WTC11 (cell line): ENCODE results near the gene CRKL. TPM values are rescaled to one million over a fixed set of nuclear protein-coding genes. Genes with fewer than 3 reads are reported as not detected.
A peak's percentile ranks its signal among the peaks of the same experiment; 100 is the strongest.
"Not testable (repeated sequence)": the region's sequence is repeated elsewhere in the genome, so short reads cannot be mapped to it uniquely, and the experiment has no call there.

ENCODE experiments used
- ATAC-seq: fragments of 200-7000 bp; cut with Tn5 transposase; 2 replicates; pipeline ENCODE4 v1.10.0; 2021; ENCODE audit warnings: mild to moderate bottlenecking, moderate library complexity
- CTCF ChIA-PET: fragments of 300-600 bp; sonication (Branson Sonifier 250); formaldehyde crosslinking; loops from one replicate; lab custom pipeline; 2021; ENCODE audit warnings: antibody characterized with exemption; lab: Charles Lee
- POLR2A ChIA-PET: fragments of 350-600 bp; sonication (Branson Sonifier 250); formaldehyde crosslinking; loops from one replicate; lab custom pipeline; 2021; ENCODE audit warnings: antibody characterized with exemption; lab: Charles Lee
- DNase-seq: peaks from one replicate; pipeline ENCODE4 v3.0.0; 2021; ENCODE audit warnings: low spot score
- H3K27ac Mint-ChIP-seq: 2 replicates; pipeline ENCODE4 v1.8.0; 2021; ENCODE audit warnings: mixed read lengths
- H3K27me3 Mint-ChIP-seq: 2 replicates; pipeline ENCODE4 v1.8.0; 2021; ENCODE audit warnings: low read depth, mild to moderate bottlenecking, moderate library complexity, mixed read lengths
- H3K36me3 Mint-ChIP-seq: 2 replicates; pipeline ENCODE4 v1.8.0; 2021; ENCODE audit warnings: mixed read lengths
- H3K4me1 Mint-ChIP-seq: 2 replicates; pipeline ENCODE4 v1.8.0; 2022; ENCODE audit warnings: mixed read lengths
- H3K4me3 Mint-ChIP-seq: 2 replicates; pipeline ENCODE4 v1.8.0; 2021; ENCODE audit warnings: mild to moderate bottlenecking, moderate library complexity, mixed read lengths
- H3K9me3 Mint-ChIP-seq: 2 replicates; pipeline ENCODE4 v1.8.0; 2021; ENCODE audit warnings: mixed read lengths
- CTCF ChIP-seq: fragments of 200-600 bp; IDR thresholded peaks from 2 replicates; pipeline ENCODE4 v1.8.0; 2022; ENCODE audit warnings: antibody characterized with exemption
- E2F4 ChIP-seq: sonication (generic); formaldehyde crosslinking; IDR thresholded peaks from 2 replicates; pipeline ENCODE4 v1.8.1; 2022; ENCODE audit warnings: low read depth, mild to moderate bottlenecking, moderate library complexity, missing genetic modification reagents, borderline replicate concordance
- EMX1 ChIP-seq: fragments of 250-450 bp; sonication (Bioruptor Pico); IDR thresholded peaks from 2 replicates; pipeline ENCODE4 v1.8.0; 2021; ENCODE audit warnings: mild to moderate bottlenecking
- GRHL2 ChIP-seq: fragments of 250-450 bp; sonication (Bioruptor Pico); IDR thresholded peaks from 2 replicates; pipeline ENCODE4 v1.8.0; 2022; ENCODE audit warnings: mild to moderate bottlenecking, moderate library complexity; ENCODE audit not compliant: insufficient replicate concordance, severe bottlenecking
- HMGA2 ChIP-seq: fragments of 250-450 bp; sonication (Bioruptor Pico); IDR thresholded peaks from 2 replicates; pipeline ENCODE4 v1.4.0; 2021; ENCODE audit warnings: mild to moderate bottlenecking, moderate library complexity
- NR2C2 ChIP-seq: sonication (generic); formaldehyde crosslinking; IDR thresholded peaks from 2 replicates; pipeline ENCODE4 v1.8.0; 2022; ENCODE audit warnings: mild to moderate bottlenecking, missing genetic modification reagents
- PREB ChIP-seq: sonication (generic); formaldehyde crosslinking; IDR thresholded peaks from 2 replicates; pipeline ENCODE4 v1.8.1; 2022; ENCODE audit warnings: mild to moderate bottlenecking, missing genetic modification reagents, moderate library complexity, borderline replicate concordance
- RELA ChIP-seq: sonication (generic); formaldehyde crosslinking; IDR thresholded peaks from 2 replicates; pipeline ENCODE4 v1.8.1; 2022; ENCODE audit warnings: missing genetic modification reagents, mild to moderate bottlenecking, borderline replicate concordance
- SMAD3 ChIP-seq: sonication (generic); formaldehyde crosslinking; IDR thresholded peaks from 2 replicates; pipeline ENCODE4 v1.8.0; 2022; ENCODE audit warnings: missing genetic modification reagents, mild to moderate bottlenecking, borderline replicate concordance
- SMAD4 ChIP-seq: sonication (generic); formaldehyde crosslinking; IDR thresholded peaks from 2 replicates; pipeline ENCODE4 v1.8.0; 2022; ENCODE audit warnings: mild to moderate bottlenecking, missing genetic modification reagents
- TCF7 ChIP-seq: sonication (generic); formaldehyde crosslinking; IDR thresholded peaks from 2 replicates; pipeline ENCODE4 v1.8.0; 2022; ENCODE audit warnings: mild to moderate bottlenecking, low read depth, missing genetic modification reagents, moderate library complexity
- USF2 ChIP-seq: sonication (generic); formaldehyde crosslinking; IDR thresholded peaks from 2 replicates; pipeline ENCODE4 v1.8.1; 2023; ENCODE audit warnings: mild to moderate bottlenecking, missing genetic modification reagents, moderate library complexity
- ZNF138 ChIP-seq: sonication (generic); formaldehyde crosslinking; conservative IDR thresholded peaks from 2 replicates; pipeline ENCODE4 v1.8.1; 2022; ENCODE audit warnings: mild to moderate bottlenecking, moderate library complexity, missing genetic modification reagents
- ZNF671 ChIP-seq: fragments of 250-450 bp; sonication (Bioruptor Pico); IDR thresholded peaks from 2 replicates; pipeline ENCODE4 v1.8.0; 2021; ENCODE audit warnings: mild to moderate bottlenecking
- total RNA-seq: library from RNA; stranded (reverse); gene quantifications from 3 replicates; pipeline ENCODE4 v1.2.3, GENCODE V29; 2021
- TF ChIP-seq, protein P1 (sequence below): sonication (generic); formaldehyde crosslinking; IDR thresholded peaks from 2 replicates; pipeline ENCODE4 v1.8.0; 2022; ENCODE audit warnings: mild to moderate bottlenecking, missing genetic modification reagents

CRKL gene
- total RNA-seq, 1 experiment from 2014 or later: 114 TPM

GRCh38 chr22:20926243-20926642 lies 9.0 kb downstream of the CRKL start:
- Mint-ChIP-seq H3K4me3 (peak overlapping the region; percentile 4), H3K27ac (peak overlapping the region; percentile 63), H3K36me3 (peaks cover 17% of the 10 kb centered on the region), H3K4me1 (peaks cover 46% of the 10 kb centered on the region), H3K9me3 (peaks cover 4% of the 10 kb centered on the region; the same call in 1 of the 2 replicates), H3K27me3 (no peaks in the 10 kb centered on the region)
- ChIA-PET POLR2A (interaction anchor here (1.1 kb wide), 1 partner anchor 11 kb away, joined by 3 read pairs; no protein-coding TSS in a partner anchor), CTCF (interaction anchor here (0.6 to 2.8 kb wide), 9 partner anchors 9 to 703 kb away, joined by 3 to 16 read pairs (median 3); partner anchors contain the start of gene CRKL)
- peak; percentile 59 for ATAC-seq
- TF ChIP-seq USF2 (CRISPR knock-in tag) (no peak), E2F4 (CRISPR knock-in tag) (no peak), ZNF671 (CRISPR knock-in tag) (no peak), NR2C2 (CRISPR knock-in tag) (no peak), SMAD3 (CRISPR knock-in tag) (no peak), GRHL2 (no peak)
- no peak for DNase-seq

GRCh38 chr22:20927940-20928572 lies 10.8 kb downstream of the CRKL start:
- TF ChIP-seq RELA (CRISPR knock-in tag): no peak
- TF ChIP-seq, protein P1, sequence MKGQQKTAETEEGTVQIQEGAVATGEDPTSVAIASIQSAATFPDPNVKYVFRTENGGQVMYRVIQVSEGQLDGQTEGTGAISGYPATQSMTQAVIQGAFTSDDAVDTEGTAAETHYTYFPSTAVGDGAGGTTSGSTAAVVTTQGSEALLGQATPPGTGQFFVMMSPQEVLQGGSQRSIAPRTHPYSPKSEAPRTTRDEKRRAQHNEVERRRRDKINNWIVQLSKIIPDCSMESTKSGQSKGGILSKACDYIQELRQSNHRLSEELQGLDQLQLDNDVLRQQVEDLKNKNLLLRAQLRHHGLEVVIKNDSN (CRISPR knock-in tag): no peak
- Mint-ChIP-seq H3K4me3 (no peak overlapping the region), H3K36me3 (peaks cover 17% of the 10 kb centered on the region), H3K4me1 (peaks cover 34% of the 10 kb centered on the region), H3K27ac (no peak overlapping the region), H3K27me3 (no peaks in the 10 kb centered on the region), H3K9me3 (peaks cover 4% of the 10 kb centered on the region; the same call in 1 of the 2 replicates)
- DNase-seq (no peak), ATAC-seq (no peak)
- POLR2A ChIA-PET: interaction anchor here (0.7 kb wide), 1 partner anchor 16 kb away, joined by 6 read pairs; no protein-coding TSS in a partner anchor
- CTCF ChIA-PET: interaction anchor here (2.8 kb wide), 1 partner anchor 11 kb away, joined by 16 read pairs; the partner anchor contains the start of gene CRKL

DNA sequence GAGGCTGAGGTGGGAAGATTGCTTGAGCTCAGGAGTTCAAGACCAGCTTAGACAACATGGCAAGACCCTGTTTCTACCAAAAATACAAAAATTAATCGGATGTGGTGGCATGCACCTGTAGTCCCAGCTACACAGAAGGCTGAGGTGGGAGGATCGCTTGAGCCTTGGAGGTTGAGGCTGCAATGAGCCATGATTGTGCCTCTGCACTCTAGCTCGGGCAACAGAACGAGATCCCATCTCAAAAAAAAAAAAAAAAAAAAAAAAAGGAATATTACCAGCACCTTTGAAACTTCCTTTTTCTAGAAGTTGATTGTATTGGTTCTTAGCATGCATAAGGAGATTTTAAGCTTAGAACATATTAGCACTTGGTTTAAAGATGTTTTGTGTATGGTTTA lies 11.4 kb downstream of the CRKL start:
- Mint-ChIP-seq H3K4me3 (no peak overlapping the region), H3K36me3 (peaks cover 17% of the 10 kb centered on the region), H3K4me1 (peaks cover 34% of the 10 kb centered on the region), H3K27ac (peak overlapping the region; percentile 66; the same call in 1 of the 2 replicates), H3K27me3 (no peaks in the 10 kb centered on the region), H3K9me3 (peaks cover 4% of the 10 kb centered on the region; the same call in 1 of the 2 replicates)
- ChIA-PET CTCF (no interaction called here), POLR2A (no interaction called here)
- ATAC-seq (no peak), DNase-seq (no peak)
- no peak for TF ChIP-seq ZNF138 (CRISPR knock-in tag)

GRCh38 chr22:20930004-20930403 lies 12.8 kb downstream of the CRKL start:
- Mint-ChIP-seq H3K27ac (peak overlapping the region; percentile 69), H3K4me3 (no peak overlapping the region), H3K4me1 (peaks cover 20% of the 10 kb centered on the region), H3K27me3 (no peaks in the 10 kb centered on the region), H3K36me3 (peaks cover 25% of the 10 kb centered on the region), H3K9me3 (peaks cover 4% of the 10 kb centered on the region; the same call in 1 of the 2 replicates)
- POLR2A ChIA-PET: no interaction called here
- CTCF ChIA-PET: no interaction called here
- DNase-seq (no peak), ATAC-seq (no peak)
- TF ChIP-seq HMGA2 (CRISPR knock-in tag) (no peak), EMX1 (CRISPR knock-in tag) (no peak), SMAD3 (CRISPR knock-in tag) (no peak), CTCF (no peak), SMAD4 (CRISPR knock-in tag) (no peak), TCF7 (CRISPR knock-in tag) (no peak), PREB (CRISPR knock-in tag) (no peak)

DNA sequence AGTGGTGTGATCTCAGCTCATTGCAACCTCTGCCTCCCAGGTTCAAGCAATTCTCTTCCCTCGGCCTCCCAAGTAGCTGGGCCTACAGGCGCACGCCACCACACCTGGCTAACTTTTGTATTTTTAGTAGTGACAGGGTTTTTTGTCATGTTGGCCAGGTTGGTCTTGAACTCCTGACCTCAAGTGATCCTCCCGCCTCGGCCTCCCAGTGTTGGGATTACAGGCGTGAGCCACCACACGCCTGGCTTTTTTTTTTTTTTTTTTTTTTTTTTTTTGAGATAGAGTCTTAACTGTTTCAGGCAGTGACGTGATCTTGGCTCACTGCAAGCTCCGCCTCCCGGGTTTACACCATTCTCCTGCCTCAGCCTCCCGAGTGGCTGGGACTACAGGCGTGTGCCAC lies 13.2 kb downstream of the CRKL start:
- H3K4me3 Mint-ChIP-seq, H3K9me3 Mint-ChIP-seq, CTCF ChIA-PET, DNase-seq, H3K27ac Mint-ChIP-seq, ATAC-seq, H3K27me3 Mint-ChIP-seq, POLR2A ChIA-PET: not testable (repeated sequence)
- Mint-ChIP-seq H3K4me1 (peaks cover 16% of the 10 kb centered on the region), H3K36me3 (peaks cover 29% of the 10 kb centered on the region)
